HUES6 (cell line): ENCODE results near the gene WWOX.

Experiments used
- H3K27ac ChIP-seq: 2 replicates; pipeline ENCODE4 v1.7.0; 2013; ENCODE audit warnings: low read depth, mild to moderate bottlenecking, low read length, inconsistent platforms
- H3K27me3 ChIP-seq: 2 replicates; pipeline ENCODE4 v1.6.1; 2013; ENCODE audit warnings: low read length; ENCODE audit not compliant: control insufficient read depth, insufficient read depth
- H3K36me3 ChIP-seq: 2 replicates; pipeline ENCODE4 v1.6.1; 2013; ENCODE audit warnings: low read length; ENCODE audit not compliant: control insufficient read depth, insufficient read depth
- H3K4me1 ChIP-seq: 2 replicates; pipeline ENCODE4 v1.6.1; 2013; ENCODE audit warnings: low read length; ENCODE audit not compliant: control insufficient read depth, insufficient read depth
- H3K4me3 ChIP-seq: 2 replicates; pipeline ENCODE4 v1.5.1; 2013; ENCODE audit warnings: low read depth, low read length
- H3K9ac ChIP-seq: one replicate; pipeline ENCODE4 v1.6.1; 2013; ENCODE audit warnings: mild to moderate bottlenecking, low read length
- H3K9me3 ChIP-seq: 2 replicates; pipeline ENCODE4 v1.6.1; 2013; ENCODE audit warnings: low read depth, low read length; ENCODE audit not compliant: control insufficient read depth, insufficient read depth

The WWOX gene

GRCh38 chr16:78425281-78425680, 325.8 kb downstream of the WWOX start:
- Histone ChIP-seq H3K36me3 (no peaks in the 10 kb centered on the region), H3K27ac (no peak overlapping the region), H3K27me3 (no peaks in the 10 kb centered on the region), H3K9me3 (no peaks in the 10 kb centered on the region), H3K4me3 (no peak overlapping the region), H3K4me1 (0 out of 2 replicates have a peak, but pooled peaks cover 5% of the 10 kb centered on the region), H3K9ac (no peak overlapping the region)

GRCh38 chr16:78425891-78426510, 326.5 kb downstream of the WWOX start:
- Histone ChIP-seq H3K4me1 (0 out of 2 replicates have a peak, but pooled peaks cover 3% of the 10 kb centered on the region), H3K9ac (no peak overlapping the region), H3K27me3 (no peaks in the 10 kb centered on the region), H3K27ac (no peak overlapping the region), H3K9me3 (no peaks in the 10 kb centered on the region), H3K36me3 (no peaks in the 10 kb centered on the region), H3K4me3 (no peak overlapping the region)

DNA sequence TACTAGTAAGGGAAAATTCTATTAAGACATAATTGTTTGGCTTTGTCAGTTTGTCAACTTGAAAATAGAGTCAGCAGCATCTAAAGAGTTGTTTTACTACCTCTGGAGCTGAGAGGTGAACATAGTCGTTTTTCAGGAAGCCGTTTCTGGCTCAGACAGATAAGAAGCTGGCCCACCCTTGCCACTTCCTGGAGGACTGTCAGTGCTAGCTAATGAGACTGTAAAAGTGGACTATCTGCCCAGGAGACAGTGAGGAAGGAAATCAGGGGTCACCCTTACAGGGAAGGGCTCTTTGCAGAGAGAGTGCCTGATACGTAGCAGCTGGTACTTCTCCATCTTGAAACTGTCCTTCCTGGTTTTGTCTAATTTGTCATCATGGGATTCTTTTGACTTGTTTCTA, 328.7 kb downstream of the WWOX start:
- Histone ChIP-seq H3K27me3 (no peaks in the 10 kb centered on the region), H3K4me1 (no peaks in the 10 kb centered on the region), H3K9ac (no peak overlapping the region), H3K9me3 (no peaks in the 10 kb centered on the region), H3K4me3 (no peak overlapping the region), H3K36me3 (no peaks in the 10 kb centered on the region), H3K27ac (no peak overlapping the region)

GRCh38 chr16:78430281-78430680, 330.8 kb downstream of the WWOX start:
- Histone ChIP-seq H3K4me1 (no peaks in the 10 kb centered on the region), H3K27me3 (no peaks in the 10 kb centered on the region), H3K36me3 (no peaks in the 10 kb centered on the region), H3K9me3 (no peaks in the 10 kb centered on the region), H3K27ac (no peak overlapping the region), H3K9ac (no peak overlapping the region), H3K4me3 (no peak overlapping the region)

DNA sequence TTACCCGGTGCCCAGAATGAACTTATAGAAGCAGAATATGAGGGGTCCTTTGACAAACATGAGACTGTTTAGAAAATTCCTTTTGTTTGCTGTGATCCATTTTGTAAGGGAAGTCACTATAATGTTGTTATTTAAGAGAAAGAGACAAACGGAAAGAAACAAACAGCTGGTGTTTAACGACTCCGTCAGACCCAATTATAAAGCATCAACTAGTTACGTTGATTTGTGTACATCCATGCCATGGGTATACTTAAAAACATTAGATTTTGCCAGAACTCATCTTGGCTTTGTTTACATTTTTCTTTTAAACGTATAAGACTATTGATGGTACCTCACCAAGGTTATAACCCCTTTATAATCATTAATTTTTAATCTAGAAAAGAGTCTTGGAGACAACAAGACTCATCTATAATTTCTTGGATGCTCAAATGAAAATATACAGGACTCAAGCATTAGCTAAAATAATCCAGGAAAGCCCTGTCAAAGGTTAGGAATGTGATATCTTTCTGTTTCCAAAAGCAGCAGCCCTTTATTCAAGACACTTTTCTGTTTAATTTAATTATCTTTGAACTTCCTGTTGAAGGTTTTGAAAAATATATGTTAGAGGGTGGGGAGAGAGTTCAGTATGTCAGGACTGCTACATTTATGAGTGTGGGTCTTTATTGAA, 331.7 kb downstream of the WWOX start:
- Histone ChIP-seq H3K36me3 (no peaks in the 10 kb centered on the region), H3K9me3 (no peaks in the 10 kb centered on the region), H3K27ac (no peak overlapping the region), H3K4me1 (no peaks in the 10 kb centered on the region), H3K27me3 (no peaks in the 10 kb centered on the region), H3K4me3 (no peak overlapping the region), H3K9ac (no peak overlapping the region)

DNA sequence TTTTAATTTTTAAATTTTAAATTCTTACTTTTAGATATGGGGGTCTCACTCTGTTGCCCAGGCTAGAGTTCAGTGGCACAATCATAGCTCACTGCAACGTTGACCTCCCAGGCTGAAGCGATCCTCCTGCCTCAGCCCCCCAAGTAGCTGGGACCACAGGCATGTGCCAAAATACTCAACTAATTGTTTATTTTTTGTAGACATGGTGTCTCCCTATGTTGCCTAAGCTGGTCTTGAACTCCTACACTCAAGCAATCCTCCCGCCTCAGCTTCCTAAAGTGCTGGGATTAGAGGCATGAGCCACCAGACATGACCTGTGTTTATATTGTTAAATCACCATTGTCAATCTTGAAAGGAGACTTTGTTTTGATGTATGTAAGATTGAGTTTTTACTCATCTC, 332.2 kb downstream of the WWOX start:
- H3K27me3 ChIP-seq, result no peaks in the 10 kb centered on the region

GRCh38 chr16:78432451-78432850, 333.0 kb downstream of the WWOX start:
- Histone ChIP-seq H3K27me3 (no peaks in the 10 kb centered on the region), H3K4me3 (no peak overlapping the region), H3K9ac (no peak overlapping the region), H3K27ac (no peak overlapping the region), H3K36me3 (no peaks in the 10 kb centered on the region), H3K4me1 (no peaks in the 10 kb centered on the region), H3K9me3 (no peaks in the 10 kb centered on the region)

More for the DNA sequence above, 332.2 kb downstream of the WWOX start:
- no peak overlapping the region for H3K9ac ChIP-seq
- no peaks in the 10 kb centered on the region for H3K36me3 ChIP-seq
- no peak overlapping the region for H3K4me3 ChIP-seq
- H3K4me1 ChIP-seq, result no peaks in the 10 kb centered on the region
- no peak overlapping the region for H3K27ac ChIP-seq
- no peaks in the 10 kb centered on the region for H3K9me3 ChIP-seq

DNA sequence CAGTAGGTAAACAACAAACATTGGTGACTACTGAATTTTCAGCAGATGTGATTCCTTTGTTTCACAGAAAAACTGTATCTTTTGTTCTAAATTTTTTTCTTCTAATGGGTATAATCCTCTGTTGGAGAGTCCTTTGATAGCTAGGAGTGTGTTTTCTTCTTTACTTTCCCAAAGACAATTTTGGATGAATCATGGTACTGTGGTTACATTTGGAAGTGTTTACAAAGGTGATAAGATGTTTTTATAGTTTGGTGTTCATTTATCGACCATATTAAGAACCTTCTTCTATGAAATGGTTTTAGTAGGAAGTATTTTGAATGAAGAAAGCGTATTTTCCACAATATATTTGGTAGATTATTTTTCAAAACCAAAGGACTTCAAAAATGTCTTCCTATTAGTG, 333.7 kb downstream of the WWOX start:
- H3K4me1 ChIP-seq, result no peaks in the 10 kb centered on the region
- no peak overlapping the region for H3K4me3 ChIP-seq
- H3K36me3 ChIP-seq, result no peaks in the 10 kb centered on the region
- no peak overlapping the region for H3K27ac ChIP-seq
- H3K9ac ChIP-seq, result no peak overlapping the region
- H3K9me3 ChIP-seq, result no peaks in the 10 kb centered on the region
- H3K27me3 ChIP-seq, result no peaks in the 10 kb centered on the region

- no peak overlapping the region for H3K9ac ChIP-seq
- no peaks in the 10 kb centered on the region for H3K9me3 ChIP-seq
- H3K36me3 ChIP-seq, result no peaks in the 10 kb centered on the region
- no peak overlapping the region for H3K4me3 ChIP-seq
- H3K27ac ChIP-seq, result no peak overlapping the region
- H3K27me3 ChIP-seq, result no peaks in the 10 kb centered on the region
- H3K4me1 ChIP-seq, result no peaks in the 10 kb centered on the region
Measured at GRCh38 chr16:78434401-78434800, 334.9 kb downstream of the WWOX start.

DNA sequence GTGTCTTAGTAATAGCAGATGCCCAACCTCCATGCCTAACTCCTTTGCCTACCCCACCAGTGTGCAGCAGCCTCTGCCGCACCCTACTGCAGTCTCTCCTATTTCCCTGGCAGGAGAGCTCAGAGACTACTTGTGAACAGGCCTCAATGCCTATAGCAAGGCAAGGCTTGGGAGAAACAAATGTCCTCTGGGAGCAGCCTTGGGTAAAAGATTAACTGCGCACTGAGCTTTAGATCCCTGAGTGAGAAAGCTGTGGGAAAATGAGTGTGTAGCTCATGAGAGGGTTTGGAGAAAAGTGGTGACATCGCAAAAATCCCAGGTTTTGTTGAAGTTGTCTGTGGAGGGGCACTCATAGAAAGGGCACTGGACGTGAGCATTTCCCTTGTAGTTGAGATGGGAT, 335.8 kb downstream of the WWOX start:
- Histone ChIP-seq H3K27me3 (no peaks in the 10 kb centered on the region), H3K4me3 (no peak overlapping the region), H3K36me3 (no peaks in the 10 kb centered on the region), H3K27ac (no peak overlapping the region), H3K9me3 (no peaks in the 10 kb centered on the region), H3K9ac (no peak overlapping the region), H3K4me1 (no peaks in the 10 kb centered on the region)

DNA sequence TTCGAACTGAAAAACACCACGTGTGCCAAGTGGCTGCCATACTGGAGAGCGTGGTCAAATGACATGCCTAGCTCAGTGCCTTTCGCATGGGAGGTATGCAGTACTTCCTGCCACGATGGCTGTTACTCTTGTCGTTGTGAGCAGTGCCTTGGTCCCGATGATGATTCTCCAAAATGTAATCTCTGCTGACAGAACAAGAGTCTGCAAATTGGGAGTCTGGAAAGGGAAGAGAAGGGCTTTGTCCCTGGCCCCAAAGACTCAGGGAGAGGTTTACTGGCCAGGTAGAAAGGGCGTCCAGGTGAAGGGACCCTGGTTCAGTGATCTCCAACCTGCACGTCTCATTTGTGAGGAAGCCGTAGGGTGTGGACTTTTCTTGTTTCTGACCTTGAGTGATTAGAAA, 336.6 kb downstream of the WWOX start:
- no peaks in the 10 kb centered on the region for H3K4me1 ChIP-seq
- H3K27me3 ChIP-seq, result no peaks in the 10 kb centered on the region
- no peak overlapping the region for H3K4me3 ChIP-seq

More for the DNA sequence above, 336.6 kb downstream of the WWOX start:
- Histone ChIP-seq H3K27ac (no peak overlapping the region), H3K9me3 (no peaks in the 10 kb centered on the region), H3K9ac (no peak overlapping the region), H3K36me3 (no peaks in the 10 kb centered on the region)
